ENCODE results near the gene FLAD1. TPM values are rescaled to one million over a fixed set of nuclear protein-coding genes. Genes with fewer than 3 reads are reported as not detected.
"Not testable (repeated sequence)": the region's sequence is repeated elsewhere in the genome, so short reads cannot be mapped to it uniquely, and the experiment has no call there.

Gene FLAD1
- polyA plus RNA-seq, 1 experiment, result 21.1 TPM

DNA sequence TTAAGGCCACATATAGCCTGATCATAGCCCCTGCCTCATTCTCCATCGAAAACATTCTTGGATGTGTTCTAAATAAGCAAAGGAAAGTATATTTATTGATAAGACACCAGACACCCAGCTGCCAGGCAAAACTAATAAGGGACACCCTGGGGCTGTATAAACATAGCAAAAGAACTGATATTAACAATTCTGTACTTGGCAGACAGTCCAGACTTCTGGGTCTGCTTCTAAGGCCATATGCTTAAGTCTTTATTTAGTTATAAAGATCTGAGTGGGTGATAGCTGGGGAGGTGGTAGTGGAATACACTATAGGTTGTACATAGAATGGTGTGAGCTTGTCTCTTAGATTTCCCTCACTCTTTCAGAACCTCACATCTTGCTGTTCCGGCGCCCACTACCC lies 4.8 kb upstream of the FLAD1 start:
- POLR2A ChIA-PET, result no interaction called here
- Histone ChIP-seq H3K4me3 (ENCODE audit: low read depth, low read length) (no peak overlapping the region), H3K27me3 (ENCODE audit: control insufficient read depth, insufficient read depth, low read length) (no peaks in the 10 kb centered on the region), H3K27ac (ENCODE audit: low read depth, low read length) (no peak overlapping the region), H3K9me3 (ENCODE audit: control insufficient read depth, insufficient read depth, low read length) (no peaks in the 10 kb centered on the region)
- TF ChIP-seq, protein P1, sequence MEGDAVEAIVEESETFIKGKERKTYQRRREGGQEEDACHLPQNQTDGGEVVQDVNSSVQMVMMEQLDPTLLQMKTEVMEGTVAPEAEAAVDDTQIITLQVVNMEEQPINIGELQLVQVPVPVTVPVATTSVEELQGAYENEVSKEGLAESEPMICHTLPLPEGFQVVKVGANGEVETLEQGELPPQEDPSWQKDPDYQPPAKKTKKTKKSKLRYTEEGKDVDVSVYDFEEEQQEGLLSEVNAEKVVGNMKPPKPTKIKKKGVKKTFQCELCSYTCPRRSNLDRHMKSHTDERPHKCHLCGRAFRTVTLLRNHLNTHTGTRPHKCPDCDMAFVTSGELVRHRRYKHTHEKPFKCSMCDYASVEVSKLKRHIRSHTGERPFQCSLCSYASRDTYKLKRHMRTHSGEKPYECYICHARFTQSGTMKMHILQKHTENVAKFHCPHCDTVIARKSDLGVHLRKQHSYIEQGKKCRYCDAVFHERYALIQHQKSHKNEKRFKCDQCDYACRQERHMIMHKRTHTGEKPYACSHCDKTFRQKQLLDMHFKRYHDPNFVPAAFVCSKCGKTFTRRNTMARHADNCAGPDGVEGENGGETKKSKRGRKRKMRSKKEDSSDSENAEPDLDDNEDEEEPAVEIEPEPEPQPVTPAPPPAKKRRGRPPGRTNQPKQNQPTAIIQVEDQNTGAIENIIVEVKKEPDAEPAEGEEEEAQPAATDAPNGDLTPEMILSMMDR (IDR thresholded peaks at IDR 0.05; ENCODE audit: low read depth, low read length), result no peak
- CTCF ChIA-PET, result interaction anchor here (0.9 kb wide), 1 partner anchor 39 kb away, joined by 3 read pairs; no protein-coding TSS in a partner anchor
- DNase-seq (ENCODE audit: low read depth, low spot score), result no peak

- H3K9me3 ChIP-seq (ENCODE audit: control insufficient read depth, insufficient read depth, low read length), result no peaks in the 10 kb centered on the region
- DNase-seq (ENCODE audit: low read depth, low spot score), result no peak
- no peak overlapping the region for H3K27ac ChIP-seq (ENCODE audit: low read depth, low read length)
- H3K4me3 ChIP-seq (ENCODE audit: low read depth, low read length), result peak overlapping the region; percentile 50
- ChIA-PET CTCF (interaction anchor here (1.1 to 3.3 kb wide), 4 partner anchors 13 to 656 kb away, joined by 3 to 27 read pairs (median 7); no protein-coding TSS in a partner anchor), POLR2A (interaction anchor here (0.6 kb wide), 1 partner anchor 13 kb away, joined by 3 read pairs; no protein-coding TSS in a partner anchor)
- H3K27me3 ChIP-seq (ENCODE audit: control insufficient read depth, insufficient read depth, low read length), result no peaks in the 10 kb centered on the region
- TF ChIP-seq, protein P1 (IDR thresholded peaks at IDR 0.05; ENCODE audit: low read depth, low read length), result no peak
Observed at GRCh38 chr1:154982341-154982740, 803 bp upstream of the FLAD1 start.

GRCh38 chr1:154983776-154984466 lies 777 bp downstream of the FLAD1 start:
- H3K27ac ChIP-seq (ENCODE audit: low read depth, low read length), result no peak overlapping the region
- POLR2A ChIA-PET, result interaction anchor here (0.7 to 1.6 kb wide), 3 partner anchors 8 to 13 kb away, joined by 5 to 10 read pairs (median 10); partner anchors contain the start of gene SHC1
- peak overlapping the region; percentile 86 for H3K4me3 ChIP-seq (ENCODE audit: low read depth, low read length)
- TF ChIP-seq, protein P1 (IDR thresholded peaks at IDR 0.05; ENCODE audit: low read depth, low read length), result no peak
- DNase-seq (ENCODE audit: low read depth, low spot score), result no peak
- H3K9me3 ChIP-seq (ENCODE audit: control insufficient read depth, insufficient read depth, low read length), result no peaks in the 10 kb centered on the region
- CTCF ChIA-PET, result interaction anchor here (0.6 to 3.3 kb wide), 8 partner anchors 9 to 658 kb away, joined by 3 to 27 read pairs (median 6); partner anchors contain the start of gene LENEP
- no peaks in the 10 kb centered on the region for H3K27me3 ChIP-seq (ENCODE audit: control insufficient read depth, insufficient read depth, low read length)

DNA sequence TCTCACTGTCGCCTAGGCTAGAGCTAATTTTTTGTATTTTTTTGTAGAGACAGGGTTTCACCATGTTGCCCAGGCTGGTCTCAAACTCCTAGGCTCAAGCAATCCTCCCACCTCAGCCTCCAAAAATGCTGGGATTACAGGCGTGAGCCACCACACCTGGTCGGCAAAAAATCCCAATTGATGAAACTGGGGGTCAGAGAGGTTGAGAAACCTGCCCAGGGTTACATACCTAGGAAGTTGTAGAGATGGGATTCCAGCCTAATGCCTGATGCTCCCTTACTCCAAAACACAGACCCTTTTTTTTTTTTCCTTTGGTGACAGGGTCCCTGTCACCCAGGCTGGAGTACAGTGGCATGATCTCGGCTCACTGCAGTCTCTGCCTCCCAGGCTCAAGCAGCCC lies 3.6 kb downstream of the FLAD1 start:
- POLR2A ChIA-PET; H3K4me3 ChIP-seq (ENCODE audit: low read depth, low read length); H3K9me3 ChIP-seq (ENCODE audit: control insufficient read depth, insufficient read depth, low read length); H3K27me3 ChIP-seq (ENCODE audit: control insufficient read depth, insufficient read depth, low read length); DNase-seq (ENCODE audit: low read depth, low spot score); H3K27ac ChIP-seq (ENCODE audit: low read depth, low read length): not testable (repeated sequence)
- CTCF ChIA-PET, result interaction anchor here (0.6 to 1.4 kb wide), 4 partner anchors 9 to 31 kb away, joined by 3 to 10 read pairs (median 4); no protein-coding TSS in a partner anchor

DNA sequence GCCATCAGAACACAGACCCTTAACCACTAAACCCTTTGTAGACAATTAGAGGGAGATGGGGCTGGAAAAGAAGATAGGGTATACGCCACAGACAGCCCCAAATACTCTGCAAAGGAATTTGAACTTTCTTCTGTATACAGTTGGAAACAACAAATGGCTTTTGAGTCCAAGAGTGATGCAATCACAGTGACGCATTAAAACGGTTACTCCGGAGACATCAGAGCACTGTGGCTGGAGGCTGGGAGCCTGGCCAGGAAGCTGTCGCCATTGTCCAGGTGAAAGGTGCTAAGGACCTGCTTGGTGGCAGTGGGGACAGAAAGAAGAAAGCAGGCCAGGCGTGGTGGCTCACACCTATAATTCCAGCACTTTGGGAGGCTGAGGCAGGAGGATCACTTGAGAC lies 4.2 kb downstream of the FLAD1 start:
- no peaks in the 10 kb centered on the region for H3K9me3 ChIP-seq (ENCODE audit: control insufficient read depth, insufficient read depth, low read length)
- no peak overlapping the region for H3K27ac ChIP-seq (ENCODE audit: low read depth, low read length)
- H3K27me3 ChIP-seq (ENCODE audit: control insufficient read depth, insufficient read depth, low read length), result no peaks in the 10 kb centered on the region
- TF ChIP-seq, protein P1 (IDR thresholded peaks at IDR 0.05; ENCODE audit: low read depth, low read length), result no peak
- DNase-seq (ENCODE audit: low read depth, low spot score), result no peak
- H3K4me3 ChIP-seq (ENCODE audit: low read depth, low read length), result no peak overlapping the region
- POLR2A ChIA-PET, result interaction anchor here (0.6 kb wide), 1 partner anchor 8 kb away, joined by 7 read pairs; no protein-coding TSS in a partner anchor
- CTCF ChIA-PET, result interaction anchor here (0.8 to 1.5 kb wide), 3 partner anchors 8 to 75 kb away, joined by 3 to 10 read pairs (median 6); no protein-coding TSS in a partner anchor

Measured in AG04450 (cell line).